ENCODE data around the gene MRAS.

The MRAS gene

DNA sequence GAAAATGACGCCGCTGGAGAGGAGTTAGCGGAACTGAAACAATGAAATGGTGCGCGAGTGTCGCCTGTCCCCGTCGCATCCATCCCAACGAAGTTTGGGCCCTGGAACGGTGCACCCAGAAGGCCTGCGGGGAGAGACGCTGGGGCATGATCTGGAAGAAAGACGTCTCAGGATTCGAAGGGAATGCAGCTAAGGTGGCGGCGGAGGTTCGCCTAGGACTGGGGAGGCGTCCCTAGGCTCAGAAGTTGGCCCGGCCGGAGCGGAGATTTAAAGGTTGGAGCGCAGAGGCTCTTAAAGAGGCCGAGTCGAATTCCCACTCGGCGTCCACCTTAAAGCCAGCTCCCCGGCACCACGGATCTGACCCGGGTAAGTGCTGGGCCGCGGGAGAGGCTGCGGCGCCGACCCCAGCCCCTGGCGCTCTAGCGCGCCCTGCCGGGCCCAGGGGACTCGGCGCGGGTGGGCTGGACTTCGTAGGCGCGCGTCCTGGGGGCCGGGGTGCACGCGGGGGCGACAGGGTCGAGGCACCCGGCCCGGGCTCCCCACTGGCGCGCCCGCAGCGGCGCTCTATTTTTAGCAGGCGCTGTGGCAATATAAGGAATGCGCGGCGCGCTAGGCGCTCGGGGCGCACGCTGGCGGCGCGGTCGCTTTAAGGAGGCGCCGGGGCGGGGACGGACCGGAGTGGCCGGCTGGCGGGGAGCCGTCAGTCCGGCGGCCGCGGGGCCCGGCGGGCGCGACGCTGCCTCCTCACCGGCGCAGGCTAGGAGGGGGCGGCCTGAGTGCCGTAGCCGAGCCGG is at the start of gene MRAS:
TSS of gene MRAS (plus strand) at position 620 of the 794 bp plus-strand sequence. CDS start 24,305 bp downstream, outside the sequence.
- DNase-seq: peak; percentile 32

DNA sequence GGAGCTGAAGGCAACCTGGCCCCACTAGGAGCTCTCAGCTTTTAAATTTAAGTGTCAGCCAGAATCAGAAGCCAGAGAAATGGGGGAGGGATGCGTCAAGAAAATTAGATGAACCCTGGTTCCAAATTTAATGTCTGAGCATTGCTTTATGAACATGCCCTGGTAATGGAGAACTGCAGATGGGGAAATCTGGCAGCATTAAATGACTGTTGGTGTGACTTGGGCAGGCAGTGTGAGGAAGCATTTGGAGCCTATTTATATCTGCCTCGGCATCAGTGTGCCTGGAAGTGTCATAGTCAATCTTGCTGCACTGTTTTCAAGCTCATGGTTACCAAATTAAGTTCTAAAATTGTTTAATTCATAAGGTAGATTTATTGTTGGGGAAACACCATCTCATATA is 47.7 kb upstream of the MRAS start:
- no peak for DNase-seq

DNA sequence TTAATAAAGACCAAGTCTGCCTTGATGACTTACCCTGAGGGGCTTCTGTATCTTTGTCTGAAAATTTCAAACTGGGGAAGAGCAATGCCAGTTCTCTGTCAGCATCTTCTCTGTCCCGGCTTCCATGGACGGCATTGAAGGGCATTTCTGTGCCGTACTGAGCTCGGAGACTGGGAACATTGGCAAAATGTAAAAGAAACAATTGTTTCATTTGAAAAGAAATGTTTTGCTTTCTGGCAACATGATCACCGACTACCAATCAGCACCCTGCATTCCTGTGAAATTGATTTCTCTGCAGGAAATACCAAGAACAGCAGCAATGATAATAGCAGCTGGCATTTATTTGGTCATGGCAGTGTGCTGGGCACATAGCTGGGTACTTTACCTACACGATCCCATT is 44.9 kb upstream of the MRAS start:
- no peak for DNase-seq

DNA sequence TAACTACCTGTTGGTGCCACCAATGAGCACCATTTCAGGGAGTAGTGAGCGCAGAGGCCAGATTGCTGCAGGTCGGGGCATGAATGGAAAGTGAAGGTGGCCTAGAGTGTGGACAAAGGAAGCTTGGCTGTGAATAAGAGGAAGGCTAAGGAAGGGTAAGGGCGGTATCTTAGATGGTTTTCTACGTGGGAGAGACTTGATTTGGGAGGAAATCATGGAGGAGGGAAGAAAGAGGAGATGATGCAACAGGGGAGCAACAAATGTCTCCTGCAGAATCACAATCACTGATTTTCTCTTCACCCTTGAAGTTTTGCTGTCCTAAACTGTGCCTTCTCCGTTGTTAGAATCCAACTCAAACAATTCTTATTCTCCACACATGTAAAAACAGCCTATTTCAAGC is 40.5 kb upstream of the MRAS start:
- no peak for DNase-seq

DNA sequence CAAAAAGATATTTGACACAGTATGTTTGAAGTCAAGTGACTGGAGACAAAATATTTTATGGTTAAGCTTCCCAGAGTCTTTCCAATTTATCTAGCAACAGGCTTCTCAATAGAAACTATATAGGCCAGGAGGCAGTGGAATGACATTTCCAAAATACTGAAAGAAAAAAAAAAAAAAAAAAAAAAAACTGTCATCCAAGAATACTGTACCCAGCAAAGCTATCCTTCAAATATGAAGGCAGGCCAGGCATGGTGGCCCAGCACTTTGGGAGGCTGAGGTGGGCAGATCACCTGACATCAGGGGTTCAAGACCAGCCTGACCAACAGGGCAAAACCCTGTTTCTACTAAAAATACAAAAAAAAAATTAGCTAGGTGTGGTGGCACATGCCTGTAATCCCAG is 39.6 kb upstream of the MRAS start:
- no peak for DNase-seq

DNA sequence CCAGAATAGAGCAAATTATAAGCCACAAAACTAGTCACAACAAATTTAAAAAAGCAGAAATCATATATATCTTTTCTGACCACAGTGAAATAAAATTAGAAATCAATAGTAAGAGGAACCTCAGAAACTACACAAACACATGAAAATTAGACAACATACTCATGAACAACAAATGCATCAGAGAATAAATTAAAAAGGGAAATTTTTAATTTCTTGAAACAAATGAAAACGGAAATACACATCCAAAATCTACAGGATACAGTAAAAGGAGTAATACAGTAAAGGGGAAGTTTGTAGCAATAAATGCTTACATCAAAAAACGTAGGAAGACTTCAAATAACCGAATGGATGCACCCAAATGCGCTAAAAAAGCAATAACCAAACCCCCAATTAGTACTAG is 37.9 kb upstream of the MRAS start:
- no peak for DNase-seq

DNA sequence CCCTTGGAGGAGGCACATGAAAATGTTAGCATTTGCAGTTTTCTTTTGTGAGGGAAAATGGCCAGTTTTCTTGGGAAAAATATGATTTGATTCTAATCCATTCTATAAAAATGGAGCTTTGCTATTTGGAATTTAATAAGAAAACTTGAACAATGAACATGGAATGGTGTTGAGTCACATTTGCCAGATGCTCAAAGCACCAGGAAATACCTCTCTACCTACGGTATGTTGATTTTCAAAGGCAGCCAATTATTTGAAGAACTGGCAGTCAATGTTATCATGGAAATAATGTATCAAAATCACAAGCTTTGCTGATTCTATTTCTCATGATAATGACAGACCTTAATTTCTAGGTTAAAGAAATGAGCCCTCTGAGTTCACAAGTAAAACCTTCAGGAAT is 33.6 kb upstream of the MRAS start:
- DNase-seq: no peak

DNA sequence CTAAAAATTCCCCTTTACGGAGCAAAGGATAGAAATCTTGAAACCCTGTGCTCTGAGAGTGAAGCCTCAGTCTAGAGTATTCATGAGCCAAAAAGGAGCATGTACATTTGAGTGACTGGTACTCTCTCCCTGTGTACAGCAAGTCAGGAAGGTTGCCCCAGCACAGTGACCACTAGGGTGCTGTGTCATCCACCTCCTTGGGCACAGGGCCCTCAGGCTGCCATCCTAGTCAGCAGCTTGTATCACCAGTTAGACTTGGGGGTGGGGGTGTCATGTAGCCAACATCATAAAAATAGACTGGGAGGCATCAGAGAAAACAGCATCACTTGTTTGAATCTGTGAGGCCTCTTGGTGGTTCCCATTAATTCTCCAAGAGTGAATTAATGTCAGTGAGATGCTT is 30.7 kb upstream of the MRAS start:
- no peak for DNase-seq

DNA sequence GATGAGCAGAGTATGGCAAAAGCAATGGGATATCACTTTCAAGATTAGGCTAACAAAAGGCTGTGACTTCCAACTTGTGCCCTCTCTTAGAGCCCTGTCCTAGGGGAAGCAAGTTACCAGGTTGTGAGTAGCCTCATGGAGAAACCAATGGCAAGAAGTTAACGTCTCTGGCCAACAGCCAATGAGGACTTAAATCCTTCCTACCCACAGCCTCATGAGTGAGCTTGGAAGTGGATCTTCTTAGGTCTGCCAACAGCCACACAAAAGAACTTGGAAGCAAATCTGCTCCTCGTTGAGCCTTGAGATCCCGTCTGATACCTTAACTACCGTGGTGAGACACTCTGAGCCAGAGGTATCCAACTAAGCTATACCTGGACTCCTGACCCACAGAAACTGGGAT is 24.4 kb upstream of the MRAS start:
- no peak for DNase-seq

DNA sequence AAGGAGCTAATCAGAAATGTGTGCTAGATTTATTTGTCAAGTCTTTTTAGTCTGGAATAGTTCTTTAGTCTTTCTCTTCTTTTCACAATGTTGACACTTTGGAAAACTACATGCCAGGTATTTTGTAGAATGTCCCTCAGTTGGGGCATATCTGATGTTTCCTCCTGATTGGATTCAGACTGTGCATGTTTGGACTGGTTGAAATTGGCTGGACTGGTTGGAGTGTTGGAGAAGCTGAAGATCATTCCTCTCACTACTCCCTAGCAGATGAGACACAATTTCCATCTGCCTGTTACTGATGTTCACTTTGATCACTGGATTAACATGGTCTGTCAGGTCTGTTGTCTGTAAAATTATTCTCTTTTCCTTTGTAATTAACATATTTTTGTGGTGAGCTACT is 22.4 kb upstream of the MRAS start:
- no peak for DNase-seq

DNA sequence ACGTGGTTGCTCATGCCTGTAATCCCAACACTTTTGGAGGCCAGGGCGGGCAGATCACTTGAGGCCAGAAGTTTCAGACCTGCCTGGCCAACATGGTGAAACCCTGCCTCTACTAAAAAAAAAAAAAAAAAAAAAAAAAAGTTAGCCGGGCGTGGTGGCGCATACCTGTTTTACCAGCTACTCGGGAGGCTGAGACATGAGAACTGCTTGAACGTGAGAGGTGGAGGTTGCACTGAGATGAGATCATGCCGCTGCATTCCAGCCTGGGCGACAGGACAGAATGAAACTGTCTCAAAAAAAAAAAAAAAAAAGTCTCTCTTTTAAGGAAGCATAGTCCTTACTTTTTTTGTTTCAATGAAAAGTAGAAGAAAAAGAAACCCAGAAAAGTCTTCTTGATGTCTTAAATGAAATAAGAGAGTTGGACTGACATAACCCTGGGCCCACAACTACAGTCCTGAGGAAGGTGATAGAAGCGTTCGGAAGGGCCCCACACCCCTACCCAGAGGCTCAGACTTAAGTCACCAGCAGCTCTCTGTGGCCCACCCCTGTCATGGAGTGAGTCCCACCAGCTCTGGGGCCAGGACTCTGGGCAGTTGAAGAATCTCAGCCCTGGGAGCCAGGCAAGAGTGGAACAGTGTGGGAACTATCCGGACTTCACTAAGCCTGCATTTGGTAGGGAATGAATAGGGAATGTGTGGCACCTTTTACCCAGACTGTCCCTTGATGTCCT is 21.3 kb upstream of the MRAS start:
- DNase-seq: no peak

DNA sequence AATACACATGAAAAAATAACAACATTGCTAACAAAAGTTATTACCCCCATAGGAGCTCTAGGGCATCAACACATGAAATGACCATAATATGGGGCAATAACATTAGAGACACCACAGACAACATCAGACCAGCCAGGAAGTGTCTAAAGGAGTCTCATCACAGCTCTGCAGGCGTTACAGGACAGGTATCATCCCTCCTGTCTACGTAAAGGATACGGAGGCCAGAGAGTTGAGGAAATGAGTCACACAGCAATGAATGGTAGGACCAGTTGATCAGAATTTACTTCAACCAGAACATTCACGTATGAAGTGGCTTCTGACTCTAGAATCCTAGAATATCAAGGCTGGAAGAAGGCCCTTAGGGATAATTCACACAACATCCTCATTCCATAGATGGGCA is 20.5 kb upstream of the MRAS start:
- no peak for DNase-seq

DNA sequence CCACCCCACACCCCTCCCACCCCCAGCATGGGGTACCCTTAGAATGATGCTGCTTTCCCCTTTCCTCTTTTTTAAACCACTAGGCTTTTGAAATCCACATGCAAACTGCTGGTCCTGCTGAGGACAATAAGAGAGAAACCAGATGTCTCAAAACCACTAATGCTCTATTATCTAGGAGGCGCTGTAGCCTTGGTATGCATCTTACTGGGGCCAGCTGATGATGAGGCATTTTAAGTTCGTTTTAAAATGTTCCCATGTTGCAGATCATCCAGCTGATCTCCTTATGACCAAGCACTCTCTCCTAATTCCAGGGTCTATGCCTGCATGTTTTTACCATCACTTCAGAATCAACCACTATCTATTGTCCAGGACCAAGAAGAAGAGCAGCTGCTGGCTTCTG is 20.0 kb upstream of the MRAS start:
- DNase-seq: no peak

DNA sequence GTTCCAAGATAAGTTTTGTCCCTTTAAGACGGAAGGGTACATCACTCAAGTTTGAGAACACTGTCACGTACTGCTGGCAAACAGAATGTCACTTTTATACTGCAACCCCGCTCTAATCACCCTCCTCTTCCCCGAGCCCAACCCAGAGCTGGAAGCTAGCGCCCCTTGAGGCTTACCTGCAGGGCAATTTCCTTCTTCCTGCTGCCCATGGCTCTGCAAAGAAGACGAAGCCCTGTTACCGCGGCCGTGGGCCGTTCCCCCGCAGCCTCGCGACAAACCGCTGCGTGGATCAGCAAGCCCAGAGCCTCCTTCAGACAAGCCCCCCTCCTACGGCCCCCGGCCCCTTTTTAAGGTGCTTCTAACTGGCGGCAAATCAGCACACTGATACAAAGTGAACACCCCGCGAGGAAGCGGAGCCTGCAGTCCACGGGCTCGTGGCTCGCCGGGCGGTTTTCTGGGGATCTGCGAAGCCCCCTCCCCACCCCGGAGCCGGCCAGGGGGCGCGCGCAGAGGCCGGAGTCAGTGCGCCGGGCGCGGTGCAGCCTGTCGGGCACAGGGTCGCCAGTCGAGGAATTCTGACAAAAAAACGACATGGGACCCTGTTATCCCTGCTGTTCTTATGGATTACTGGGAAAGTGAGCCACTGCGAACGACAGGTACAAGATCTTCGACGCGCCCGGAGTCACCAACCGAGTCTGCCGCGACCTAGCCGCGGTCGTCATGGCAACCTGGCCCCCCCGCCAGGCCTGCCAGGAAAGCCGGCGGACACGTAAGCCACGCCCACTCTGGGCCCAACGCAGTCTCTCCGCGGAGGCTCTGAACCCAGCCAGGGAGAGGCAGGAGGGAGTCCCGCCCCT is 19.0 kb upstream of the MRAS start, which contains the start of gene NME9:
TSS of gene NME9 (minus strand) at position 725 of the 857 bp plus-strand sequence. CDS start at position 209, 516 bp downstream.
- peak; percentile 89 for DNase-seq

DNA sequence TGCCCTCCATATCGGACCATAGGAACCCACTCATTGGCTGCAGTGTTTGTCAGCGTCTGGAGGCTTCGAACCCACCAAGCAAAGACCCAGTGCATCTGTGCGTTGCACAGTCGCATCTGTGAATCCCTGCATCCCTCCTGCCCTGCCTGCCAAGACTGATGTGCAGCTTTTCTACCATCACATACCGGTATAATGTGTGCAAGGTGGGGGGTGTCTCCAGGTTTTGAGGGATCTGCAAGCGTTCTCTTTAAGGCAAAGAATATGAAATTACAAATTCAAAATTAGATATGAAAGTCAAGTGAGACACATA is 18.4 kb upstream of the MRAS start:
- no peak for DNase-seq

DNA sequence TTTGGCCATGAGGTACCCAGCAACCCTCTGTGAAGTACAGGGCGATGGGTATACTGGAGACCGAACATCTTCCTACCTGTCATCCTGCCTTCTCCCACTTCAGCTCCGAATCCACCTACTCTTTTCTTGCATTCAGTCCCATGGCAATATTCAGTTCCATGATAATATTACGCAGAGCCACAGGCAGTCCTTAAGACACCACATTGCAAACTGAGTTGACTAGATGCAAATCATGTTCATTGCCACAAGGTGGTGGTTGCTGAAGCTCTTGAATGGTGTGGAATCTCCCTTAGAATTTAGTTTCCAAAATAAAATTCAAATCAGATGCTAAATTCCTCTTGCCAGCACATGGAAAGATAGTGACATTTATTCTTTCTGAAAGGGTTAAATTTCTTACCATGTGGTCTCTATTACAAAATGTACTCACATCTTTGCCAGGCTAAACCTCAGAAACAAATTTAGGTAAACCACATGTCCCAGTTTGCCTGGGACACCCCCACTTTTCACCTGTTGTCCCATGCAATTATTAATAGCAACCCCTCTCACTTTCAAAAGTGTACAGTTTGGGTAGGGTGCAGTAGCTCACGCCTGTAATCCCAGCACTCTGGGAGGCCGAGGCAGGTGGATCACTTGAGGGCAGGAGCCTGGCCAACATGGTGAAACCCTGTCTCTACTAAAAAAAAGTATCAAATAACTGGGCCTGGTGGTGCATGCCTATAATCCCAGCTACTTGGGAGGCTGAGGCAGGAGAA is 17.1 kb upstream of the MRAS start:
- DNase-seq: no peak

DNA sequence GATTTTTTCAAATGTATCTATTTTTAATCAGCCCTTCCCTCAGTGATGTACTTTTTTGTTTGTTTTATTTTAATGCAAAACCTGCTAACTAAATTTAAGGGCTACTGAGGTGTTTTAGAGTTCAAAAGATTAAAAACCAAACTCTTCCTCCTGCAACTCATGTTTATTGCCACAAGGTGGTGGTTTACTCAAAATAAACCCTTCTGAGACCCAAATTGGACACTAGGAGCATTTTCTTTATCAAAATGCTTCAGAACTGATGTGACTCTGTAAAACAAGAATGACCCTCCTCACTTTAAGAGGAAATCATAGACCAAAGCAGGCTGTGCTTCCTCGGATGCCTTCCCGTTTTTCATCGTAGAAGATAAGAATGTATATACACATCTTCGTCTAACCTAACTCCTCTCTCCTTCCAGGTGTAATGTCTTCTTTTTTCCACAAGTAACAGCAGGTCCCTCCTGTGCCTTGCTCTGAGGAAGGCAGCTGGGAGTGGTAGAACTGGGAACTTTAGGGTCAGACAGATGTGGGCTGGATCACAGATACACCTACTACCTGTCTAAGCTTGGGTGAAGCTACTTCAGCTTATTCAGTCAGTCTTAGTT is 15.8 kb upstream of the MRAS start:
- DNase-seq: peak; percentile 8

DNA sequence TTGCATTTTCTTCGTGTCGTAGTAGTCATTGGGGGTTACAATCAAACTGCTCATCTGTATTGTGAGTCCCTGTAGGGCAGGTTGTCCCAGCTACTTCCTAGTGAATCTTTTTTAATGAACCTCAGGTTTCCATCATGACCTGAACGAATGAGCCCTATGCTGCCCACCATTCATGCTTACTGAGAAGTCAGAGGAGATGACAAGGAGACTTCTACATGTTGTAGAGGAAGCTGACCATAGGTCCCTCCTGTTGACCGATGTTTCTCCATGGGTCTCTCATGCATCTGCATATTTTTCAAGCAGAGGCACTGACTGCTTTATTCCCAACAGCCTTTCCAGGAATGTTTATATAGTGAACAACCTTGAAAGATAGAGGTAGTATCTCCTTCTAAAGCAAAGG is 13.8 kb upstream of the MRAS start:
- DNase-seq: no peak

DNA sequence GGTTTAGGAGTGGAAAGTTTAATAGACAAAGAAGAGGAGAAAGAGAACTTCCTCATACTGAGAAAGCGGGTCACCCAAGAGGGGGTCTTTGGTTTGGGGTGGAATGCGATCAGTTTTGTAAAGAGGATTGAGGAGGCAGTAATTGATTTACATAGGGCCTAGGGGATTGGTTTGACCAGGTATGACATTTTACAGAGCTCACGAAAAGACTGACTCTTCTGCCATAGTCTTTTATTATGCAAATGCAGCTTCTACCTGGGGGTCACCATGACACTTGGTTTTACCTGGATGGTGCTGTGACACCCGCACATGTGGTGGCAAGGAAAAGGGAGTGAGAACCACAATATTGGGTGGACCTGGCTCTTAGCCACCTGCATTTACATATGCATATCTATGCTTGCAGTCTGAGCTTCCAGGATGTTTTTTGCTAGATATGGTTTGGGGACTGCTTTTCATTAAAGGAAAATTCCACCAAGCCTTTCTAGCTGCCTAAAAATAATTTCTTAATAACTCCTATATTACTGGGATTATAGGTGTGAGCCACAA is 11.9 kb upstream of the MRAS start:
- peak; percentile 10 for DNase-seq

DNA sequence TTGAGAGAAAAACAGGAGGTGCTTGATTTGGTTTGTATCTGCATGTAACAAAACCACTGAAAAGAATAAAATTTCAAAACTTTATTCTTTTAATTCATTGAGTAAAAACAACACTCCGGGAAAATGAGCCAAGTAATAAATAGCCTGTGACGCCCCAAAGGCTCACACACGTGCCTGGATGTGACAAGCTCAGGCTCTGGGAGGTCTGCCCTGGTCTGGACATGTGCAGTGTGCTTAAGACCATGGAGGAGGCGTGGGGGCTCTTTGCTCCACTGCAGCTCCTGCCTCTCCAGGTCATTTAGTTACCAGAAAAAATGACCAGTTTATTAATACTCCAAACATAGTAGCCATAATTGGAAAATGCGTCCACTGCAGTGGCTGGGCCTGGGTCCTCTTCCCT is 10.1 kb upstream of the MRAS start:
- DNase-seq: no peak

DNA sequence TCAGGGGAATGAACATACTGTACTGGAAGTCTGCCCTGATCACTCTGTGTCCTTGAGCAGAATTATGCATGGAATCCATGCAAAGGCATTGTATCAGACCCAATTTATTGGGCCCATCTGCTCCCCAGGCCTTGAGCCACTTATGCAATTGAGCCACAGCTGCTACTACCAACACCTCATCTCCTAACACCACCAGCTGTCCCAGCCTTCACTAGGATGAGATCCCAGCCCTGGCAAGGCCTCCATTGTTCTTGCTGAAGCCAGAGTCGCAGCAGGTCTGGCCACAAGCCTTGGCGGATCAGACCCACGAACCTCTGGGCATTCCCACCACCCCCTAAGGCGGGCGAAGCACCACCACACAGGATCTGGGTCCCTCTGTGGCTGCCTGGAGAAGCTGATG is 9.6 kb upstream of the MRAS start:
- no peak for DNase-seq

DNA sequence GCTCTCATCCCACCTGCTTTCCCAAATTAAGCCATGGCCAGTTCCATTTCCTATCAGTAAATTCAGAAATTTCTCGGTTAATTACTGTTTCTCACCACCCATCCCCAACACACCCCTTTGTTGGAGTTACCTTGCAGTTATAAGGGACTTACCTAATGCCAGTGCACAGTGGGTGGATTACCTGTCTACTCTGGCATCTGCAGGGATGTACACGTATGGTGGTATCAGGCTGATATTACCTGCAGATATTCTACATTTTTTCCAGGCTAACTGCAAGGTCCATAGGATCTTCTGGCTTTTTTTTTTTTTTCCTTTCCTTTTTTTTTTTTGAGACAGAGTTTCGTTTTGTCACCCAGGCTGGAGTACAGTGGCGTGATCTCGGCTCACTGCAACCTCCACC is 7.9 kb upstream of the MRAS start:
- no peak for DNase-seq

Data from NCI-H526 treated with DMSO at 0.1 percent for 48 hours (cell line).